ENCODE results near the gene PIGQ. TPM values are rescaled to one million over a fixed set of nuclear protein-coding genes. Genes with fewer than 3 reads are reported as not detected.
A peak's percentile ranks its signal among the peaks of the same experiment; 100 is the strongest.

The PIGQ gene
- total RNA-seq (10 to 100 TPM; 38.2 to 86.9 (median 63.1) TPM), total RNA-seq (12.7 to 46.9 (median 26.3) reads per million in 29 experiments)
- total RNA-seq (2013): 15.8 TPM

DNA sequence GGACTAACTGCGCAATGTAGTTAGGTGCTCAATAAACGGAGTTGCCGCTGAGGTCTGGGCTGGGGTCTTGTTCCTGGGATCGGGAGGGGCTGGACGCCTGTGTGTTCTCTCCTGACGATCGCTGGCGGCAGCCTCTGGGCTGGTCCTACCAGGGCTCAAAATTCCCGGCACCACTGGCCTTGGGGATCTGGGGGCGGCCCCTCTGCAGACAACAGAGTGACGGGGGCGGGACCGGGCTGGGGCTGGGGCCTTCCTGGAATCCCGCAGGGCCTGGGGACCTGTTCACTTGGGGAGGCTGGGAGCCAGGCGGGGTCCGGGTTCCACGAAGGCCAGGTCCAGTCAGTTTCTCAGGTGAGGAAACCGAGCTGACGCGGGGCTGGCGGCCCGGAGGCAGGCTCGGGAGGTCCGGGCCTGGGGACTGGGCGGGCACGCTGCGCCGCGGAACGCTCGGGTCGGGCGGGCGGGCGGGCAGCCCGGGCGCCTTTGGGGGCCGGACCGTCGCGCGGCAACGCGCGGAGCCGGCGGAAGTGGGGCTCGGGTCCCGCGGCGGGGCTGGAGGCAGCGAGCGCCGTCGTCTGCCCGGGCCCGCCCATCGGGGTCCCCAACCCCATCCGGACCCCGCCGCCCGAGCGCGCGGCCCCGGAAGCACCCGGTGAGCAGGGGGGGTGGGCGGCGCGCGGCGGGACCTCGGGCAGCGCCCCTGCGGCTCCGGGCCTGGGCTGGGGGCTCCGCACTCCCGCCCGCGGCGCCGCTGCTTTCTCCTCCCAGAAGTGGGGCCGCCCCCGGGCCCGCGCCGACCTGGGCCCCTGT is at the start of gene PIGQ:
Gene PIGQ (plus strand): TSS at position 524 of the 810 bp plus-strand sequence. CDS start 4,107 bp downstream, outside the sequence.
- peak within 1 kb of the TSS; percentile 83 for H3K27ac ChIP-seq (ENCODE audit: low read length)
- DNase-seq (peak in 34 of 35 experiments; percentile 24 to 78 (median 56)), ATAC-seq (replicated peaks in 1 of 4) (peak; percentile 81 to 84 (median 82))
- H3K36me3 Mint-ChIP-seq: no peaks in the 10 kb centered on the region
- no peaks in the 10 kb centered on the region for H3K9me3 Mint-ChIP-seq
- H3K27me3 ChIP-seq (replicated peaks in 1 of 2; ENCODE audit: control insufficient read depth in 2 of 2, extremely low read depth in 1 of 2, insufficient read depth in 2 of 2, low read length in 1 of 2): no peaks in the 10 kb centered on the region
- H3K9me3 ChIP-seq: no peaks in the 10 kb centered on the region
- POLR2A ChIA-PET: no interaction called here
- H3K36me3 ChIP-seq (ENCODE audit: control insufficient read depth in 2 of 2, extremely low read depth in 1 of 2, insufficient read depth in 1 of 2, low read length in 1 of 2): peaks cover 2 to 4% of the 10 kb centered on the region in 2 donors
- H3K4me3 Mint-ChIP-seq: peak within 1 kb of the TSS; percentile 81 to 82 (median 82)
- 3% methylated on average over 85 of the region's 87 CpGs for whole genome bisulfite sequencing (ENCODE audit: insufficient coverage)
- peak within 1 kb of the TSS; percentile 64 to 78 for H3K4me3 ChIP-seq (ENCODE audit: control insufficient read depth in 1 of 2, extremely low read depth in 1 of 2, low read length in 1 of 2)
- peaks cover 11 to 50% of the 10 kb centered on the region in 2 experiments for H3K4me1 ChIP-seq (ENCODE audit: control insufficient read depth in 1 of 2, extremely low read depth in 1 of 2, insufficient read depth in 2 of 2, low read length in 2 of 2)
- H3K27me3 Mint-ChIP-seq: no peaks in the 10 kb centered on the region
- H3K27ac Mint-ChIP-seq: peak within 1 kb of the TSS; percentile 93 to 94
- H3K4me1 Mint-ChIP-seq: peaks cover 33 to 35% (median 34%) of the 10 kb centered on the region in 3 donors
- CTCF ChIA-PET: interaction anchor here in 1 of 2 donors (0.6 kb wide), 1 partner anchor 541 kb away, joined by 3 read pairs; no protein-coding TSS in a partner anchor

DNA sequence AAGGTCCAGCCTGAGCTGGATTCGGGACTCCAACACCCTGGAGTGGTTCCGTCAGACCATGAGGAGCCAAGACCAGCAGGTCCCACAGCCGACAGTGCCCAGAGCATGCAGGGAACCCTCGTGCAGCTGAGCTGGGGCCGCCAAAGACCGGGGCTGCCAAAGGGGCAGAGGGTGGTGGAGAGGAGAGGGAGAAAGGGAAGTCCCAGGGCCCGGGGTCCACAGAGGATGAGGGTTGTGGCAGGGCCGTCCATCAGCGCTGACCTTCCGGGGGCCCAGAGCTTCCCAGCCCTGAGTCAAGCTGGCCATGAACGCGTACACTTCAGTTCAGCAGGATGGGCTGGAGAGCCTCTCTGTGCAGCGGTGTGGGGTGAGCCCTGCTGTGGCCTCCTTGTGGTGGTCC is 48.9 kb upstream of the PIGQ start:
- DNase-seq (no peak), ATAC-seq (replicated peaks in 1 of 4) (no peak)
- peaks cover 0 to 14% (median 10%) of the 10 kb centered on the region in 3 donors for H3K4me1 Mint-ChIP-seq
- no peaks in the 10 kb centered on the region for H3K9me3 ChIP-seq
- H3K36me3 Mint-ChIP-seq: no peaks in the 10 kb centered on the region
- 96% methylated on average over 13 of the region's 13 CpGs for WGBS (ENCODE audit: insufficient coverage)
- CTCF ChIA-PET: no interaction called here
- no peaks in the 10 kb centered on the region for H3K9me3 Mint-ChIP-seq
- POLR2A ChIA-PET: interaction anchor here in 1 of 2 donors (0.6 kb wide), 1 partner anchor 11 kb away, joined by 4 read pairs; no protein-coding TSS in a partner anchor
- H3K27ac Mint-ChIP-seq: no peak overlapping the region
- H3K27me3 ChIP-seq (replicated peaks in 1 of 2; ENCODE audit: control insufficient read depth in 2 of 2, extremely low read depth in 1 of 2, insufficient read depth in 2 of 2, low read length in 1 of 2): peaks cover 0 to 2% of the 10 kb centered on the region in 2 experiments
- no peaks in the 10 kb centered on the region for H3K27me3 Mint-ChIP-seq
- H3K27ac ChIP-seq (ENCODE audit: low read length): no peak overlapping the region
- H3K4me3 Mint-ChIP-seq: no peak overlapping the region
- no peak overlapping the region for H3K4me3 ChIP-seq (ENCODE audit: control insufficient read depth in 1 of 2, extremely low read depth in 1 of 2, low read length in 1 of 2)
- peaks cover 2 to 10% of the 10 kb centered on the region in 2 donors for H3K36me3 ChIP-seq (ENCODE audit: control insufficient read depth in 2 of 2, extremely low read depth in 1 of 2, insufficient read depth in 1 of 2, low read length in 1 of 2)
- peaks cover 2 to 14% of the 10 kb centered on the region in 2 experiments for H3K4me1 ChIP-seq (ENCODE audit: control insufficient read depth in 1 of 2, extremely low read depth in 1 of 2, insufficient read depth in 2 of 2, low read length in 2 of 2)

- H3K9me3 ChIP-seq: no peaks in the 10 kb centered on the region
- H3K4me3 Mint-ChIP-seq: no peak overlapping the region
- DNase-seq (no peak), ATAC-seq (replicated peaks in 1 of 4) (no peak)
- ChIA-PET POLR2A (no interaction called here), CTCF (no interaction called here)
- H3K4me1 ChIP-seq (ENCODE audit: control insufficient read depth in 1 of 2, extremely low read depth in 1 of 2, insufficient read depth in 2 of 2, low read length in 2 of 2): peaks cover 10 to 22% of the 10 kb centered on the region in 2 experiments
- no peaks in the 10 kb centered on the region for H3K36me3 Mint-ChIP-seq
- no peaks in the 10 kb centered on the region for H3K9me3 Mint-ChIP-seq
- no peak overlapping the region for H3K27ac ChIP-seq (ENCODE audit: low read length)
- 92% methylated on average over 9 of the region's 34 CpGs for WGBS (ENCODE audit: insufficient coverage)
- no peak overlapping the region for H3K4me3 ChIP-seq (ENCODE audit: control insufficient read depth in 1 of 2, extremely low read depth in 1 of 2, low read length in 1 of 2)
- no peak overlapping the region for H3K27ac Mint-ChIP-seq
- H3K4me1 Mint-ChIP-seq: peaks cover 5 to 20% (median 17%) of the 10 kb centered on the region in 3 donors
- no peaks in the 10 kb centered on the region for H3K27me3 Mint-ChIP-seq
- peaks cover 2 to 6% of the 10 kb centered on the region in 2 donors for H3K36me3 ChIP-seq (ENCODE audit: control insufficient read depth in 2 of 2, extremely low read depth in 1 of 2, insufficient read depth in 1 of 2, low read length in 1 of 2)
- peaks cover 0 to 2% of the 10 kb centered on the region in 2 experiments for H3K27me3 ChIP-seq (replicated peaks in 1 of 2; ENCODE audit: control insufficient read depth in 2 of 2, extremely low read depth in 1 of 2, insufficient read depth in 2 of 2, low read length in 1 of 2)
Observed at GRCh38 chr16:521381-522210, 48.2 kb upstream of the PIGQ start.

DNA sequence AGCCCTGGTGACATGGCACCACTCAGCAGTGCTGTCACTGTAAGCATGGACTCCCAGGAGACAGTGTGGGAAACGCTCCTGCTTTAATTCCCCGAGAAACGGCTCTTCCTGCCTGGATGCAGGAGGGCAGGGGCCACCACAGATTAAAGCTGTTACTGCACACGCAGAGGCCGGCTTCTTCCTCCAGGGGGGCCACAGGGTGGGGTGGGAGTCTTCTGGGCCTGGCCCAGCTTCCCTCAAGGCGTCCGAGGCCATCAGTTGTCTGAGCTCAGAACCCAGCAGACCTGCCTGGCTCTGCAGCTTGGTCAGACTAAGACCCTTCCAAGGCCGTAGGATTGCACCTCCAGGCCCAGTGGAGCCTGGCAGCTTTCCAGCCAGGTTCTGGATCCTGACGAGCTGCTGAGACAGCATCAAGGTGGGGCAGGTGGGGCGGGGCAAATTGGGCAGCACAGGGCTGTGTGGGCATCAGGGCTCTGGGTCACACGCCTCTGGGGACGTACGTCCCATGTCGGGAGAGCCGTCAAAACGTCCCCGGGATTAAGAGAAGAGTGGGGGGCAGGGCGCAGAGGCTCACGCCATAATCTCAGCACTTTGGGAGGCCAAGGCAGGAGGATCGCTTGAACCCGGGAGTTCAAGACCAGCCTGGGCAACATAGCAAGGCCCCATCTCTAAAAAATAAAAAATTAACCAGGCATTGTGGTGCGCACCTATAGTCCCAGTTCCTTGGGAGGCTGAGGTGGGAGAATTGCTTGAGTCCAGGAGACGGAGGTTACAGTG is 47.3 kb upstream of the PIGQ start:
- ChIA-PET POLR2A (no interaction called here), CTCF (no interaction called here)
- H3K4me3 Mint-ChIP-seq: no peak overlapping the region
- H3K27ac Mint-ChIP-seq: peak overlapping the region in 1 of 2 donors; percentile 64
- no peak overlapping the region for H3K27ac ChIP-seq (ENCODE audit: low read length)
- WGBS (ENCODE audit: insufficient coverage): 90% methylated on average over 18 of the region's 23 CpGs
- H3K4me3 ChIP-seq (ENCODE audit: control insufficient read depth in 1 of 2, extremely low read depth in 1 of 2, low read length in 1 of 2): no peak overlapping the region
- H3K4me1 ChIP-seq (ENCODE audit: control insufficient read depth in 1 of 2, extremely low read depth in 1 of 2, insufficient read depth in 2 of 2, low read length in 2 of 2): peaks cover 10 to 26% of the 10 kb centered on the region in 2 experiments
- H3K9me3 ChIP-seq: no peaks in the 10 kb centered on the region
- peaks cover 0 to 2% of the 10 kb centered on the region in 2 experiments for H3K27me3 ChIP-seq (replicated peaks in 1 of 2; ENCODE audit: control insufficient read depth in 2 of 2, extremely low read depth in 1 of 2, insufficient read depth in 2 of 2, low read length in 1 of 2)
- H3K4me1 Mint-ChIP-seq: peaks cover 7 to 22% (median 19%) of the 10 kb centered on the region in 3 donors
- H3K27me3 Mint-ChIP-seq: no peaks in the 10 kb centered on the region
- ATAC-seq (replicated peaks in 1 of 4) (no peak), DNase-seq (no peak)
- no peaks in the 10 kb centered on the region for H3K36me3 Mint-ChIP-seq
- H3K36me3 ChIP-seq (ENCODE audit: control insufficient read depth in 2 of 2, extremely low read depth in 1 of 2, insufficient read depth in 1 of 2, low read length in 1 of 2): peaks cover 2 to 6% of the 10 kb centered on the region in 2 donors
- no peaks in the 10 kb centered on the region for H3K9me3 Mint-ChIP-seq

GRCh38 chr16:523097-523741 is 46.5 kb upstream of the PIGQ start:
- CTCF ChIA-PET: no interaction called here
- H3K4me3 ChIP-seq (ENCODE audit: control insufficient read depth in 1 of 2, extremely low read depth in 1 of 2, low read length in 1 of 2): no peak overlapping the region
- DNase-seq (no peak), ATAC-seq (replicated peaks in 1 of 4) (no peak)
- POLR2A ChIA-PET: no interaction called here
- H3K9me3 ChIP-seq: no peaks in the 10 kb centered on the region
- H3K4me1 ChIP-seq (ENCODE audit: control insufficient read depth in 1 of 2, extremely low read depth in 1 of 2, insufficient read depth in 2 of 2, low read length in 2 of 2): peaks cover 10 to 26% of the 10 kb centered on the region in 2 experiments
- 96% methylated on average over 22 of the region's 22 CpGs for WGBS (ENCODE audit: insufficient coverage)
- Mint-ChIP-seq H3K4me1 (peaks cover 7 to 22% (median 19%) of the 10 kb centered on the region in 3 donors), H3K9me3 (no peaks in the 10 kb centered on the region), H3K4me3 (no peak overlapping the region), H3K27ac (peak overlapping the region in 1 of 2 donors; percentile 64), H3K27me3 (no peaks in the 10 kb centered on the region), H3K36me3 (no peaks in the 10 kb centered on the region)
- no peak overlapping the region for H3K27ac ChIP-seq (ENCODE audit: low read length)
- H3K27me3 ChIP-seq (replicated peaks in 1 of 2; ENCODE audit: control insufficient read depth in 2 of 2, extremely low read depth in 1 of 2, insufficient read depth in 2 of 2, low read length in 1 of 2): peaks cover 0 to 2% of the 10 kb centered on the region in 2 experiments
- peaks cover 2 to 6% of the 10 kb centered on the region in 2 donors for H3K36me3 ChIP-seq (ENCODE audit: control insufficient read depth in 2 of 2, extremely low read depth in 1 of 2, insufficient read depth in 1 of 2, low read length in 1 of 2)
